NCI-H1092 (cell line): ENCODE data around the gene CDC42EP2.

ENCODE experiments used
- DNase-seq: peaks from one replicate; lab custom pipeline; 2025; lab: John Stamatoyannopoulos, UW

Gene CDC42EP2

GRCh38 chr11:65298131-65298535, 16.5 kb upstream of the CDC42EP2 start:
- no peak for DNase-seq

- no peak for DNase-seq
Measured at GRCh38 chr11:65298655-65299179, 15.9 kb upstream of the CDC42EP2 start.

GRCh38 chr11:65300621-65301275, 13.9 kb upstream of the CDC42EP2 start:
- DNase-seq, result no peak

- DNase-seq, result no peak
Measured at GRCh38 chr11:65301491-65302329, 13.0 kb upstream of the CDC42EP2 start.

GRCh38 chr11:65303555-65303954, 11.1 kb upstream of the CDC42EP2 start:
- DNase-seq, result no peak

- DNase-seq, result no peak
Measured at GRCh38 chr11:65304110-65304509, 10.6 kb upstream of the CDC42EP2 start.

GRCh38 chr11:65304613-65305012, 10.1 kb upstream of the CDC42EP2 start:
- DNase-seq, result no peak

GRCh38 chr11:65305501-65306268, 9.0 kb upstream of the CDC42EP2 start:
- no peak for DNase-seq

- DNase-seq, result no peak
Measured at GRCh38 chr11:65307298-65308229, 7.1 kb upstream of the CDC42EP2 start.

- no peak for DNase-seq
Measured at GRCh38 chr11:65308281-65308891, 6.3 kb upstream of the CDC42EP2 start.

GRCh38 chr11:65309006-65309405, 5.7 kb upstream of the CDC42EP2 start:
- DNase-seq, result no peak

- no peak for DNase-seq
Measured at GRCh38 chr11:65310215-65310614, 4.5 kb upstream of the CDC42EP2 start.

GRCh38 chr11:65310736-65311135, 3.9 kb upstream of the CDC42EP2 start:
- no peak for DNase-seq

- DNase-seq, result no peak
Measured at GRCh38 chr11:65311170-65311678, 3.4 kb upstream of the CDC42EP2 start.

- peak; percentile 87 for DNase-seq
Measured at GRCh38 chr11:65315204-65315865, 669 bp downstream of the CDC42EP2 start.

GRCh38 chr11:65315866-65316226, 1.2 kb downstream of the CDC42EP2 start:
- DNase-seq, result no peak

GRCh38 chr11:65316227-65317024, 1.8 kb downstream of the CDC42EP2 start:
- no peak for DNase-seq

- no peak for DNase-seq
Measured at GRCh38 chr11:65317025-65317786, 2.5 kb downstream of the CDC42EP2 start.
